HS-5 (cell line): ENCODE data around the gene MRC2.

ENCODE experiments used
- DNase-seq: peaks from one replicate; pipeline ENCODE4 v3.0.0-alpha.2; 2012; ENCODE audit warnings: low read depth

MRC2 gene

GRCh38 chr17:62701706-62702085 lies 74.2 kb downstream of the MRC2 start:
- no peak for DNase-seq

GRCh38 chr17:62702746-62703260 lies 75.3 kb downstream of the MRC2 start:
- no peak for DNase-seq

GRCh38 chr17:62703261-62703775 lies 75.8 kb downstream of the MRC2 start:
- peak; percentile 64 for DNase-seq

- no peak for DNase-seq
Observed at GRCh38 chr17:62703776-62704380, 76.4 kb downstream of the MRC2 start.

- no peak for DNase-seq
Observed at GRCh38 chr17:62704381-62704971, 77.0 kb downstream of the MRC2 start.

GRCh38 chr17:62705156-62705777 lies 77.8 kb downstream of the MRC2 start:
- DNase-seq: no peak

- DNase-seq: no peak
Observed at GRCh38 chr17:62705778-62706597, 78.5 kb downstream of the MRC2 start.

- no peak for DNase-seq
Observed at GRCh38 chr17:62706598-62707424, 79.3 kb downstream of the MRC2 start.

GRCh38 chr17:62707425-62707739 lies 79.9 kb downstream of the MRC2 start:
- no peak for DNase-seq

- no peak for DNase-seq
Observed at GRCh38 chr17:62708587-62708986, 81.1 kb downstream of the MRC2 start.

- DNase-seq: no peak
Observed at GRCh38 chr17:62712171-62712581, 84.7 kb downstream of the MRC2 start.

- no peak for DNase-seq
Observed at GRCh38 chr17:62713086-62713881, 85.8 kb downstream of the MRC2 start.

- peak; percentile 35 for DNase-seq
Observed at GRCh38 chr17:62714016-62714777, 86.7 kb downstream of the MRC2 start.

- DNase-seq: no peak
Observed at GRCh38 chr17:62715882-62716390, 88.5 kb downstream of the MRC2 start.

- no peak for DNase-seq
Observed at GRCh38 chr17:62716834-62717588, 89.5 kb downstream of the MRC2 start.

- no peak for DNase-seq
Observed at GRCh38 chr17:62717589-62717855, 90.1 kb downstream of the MRC2 start.

GRCh38 chr17:62717889-62718288 lies 90.4 kb downstream of the MRC2 start:
- DNase-seq: no peak

- no peak for DNase-seq
Observed at GRCh38 chr17:62718429-62718828, 91.0 kb downstream of the MRC2 start.

GRCh38 chr17:62719586-62719985 lies 92.1 kb downstream of the MRC2 start:
- no peak for DNase-seq
